ENCODE data around the gene PHC2.

PHC2 gene

DNA sequence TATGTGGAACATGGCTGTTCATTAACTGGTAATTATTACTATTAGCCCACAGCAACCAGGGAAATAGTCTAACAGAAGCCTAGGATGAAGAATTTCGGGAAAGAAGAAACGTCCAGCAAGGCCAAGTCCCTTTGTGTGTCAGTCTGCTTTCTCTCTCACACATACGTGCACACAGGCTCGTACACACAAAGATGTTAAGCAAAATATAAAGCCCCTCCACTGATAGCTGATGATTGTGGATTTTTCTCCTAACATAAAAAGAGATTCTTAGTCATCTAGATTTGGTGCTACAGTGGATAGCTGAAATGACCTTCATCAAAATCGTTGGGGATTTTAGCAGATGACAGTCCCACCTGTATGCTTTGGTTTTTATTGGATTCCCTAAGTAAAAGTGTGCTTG lies 67.9 kb downstream of the PHC2 start:
- no peak for ATAC-seq
- TF ChIP-seq, protein P1, sequence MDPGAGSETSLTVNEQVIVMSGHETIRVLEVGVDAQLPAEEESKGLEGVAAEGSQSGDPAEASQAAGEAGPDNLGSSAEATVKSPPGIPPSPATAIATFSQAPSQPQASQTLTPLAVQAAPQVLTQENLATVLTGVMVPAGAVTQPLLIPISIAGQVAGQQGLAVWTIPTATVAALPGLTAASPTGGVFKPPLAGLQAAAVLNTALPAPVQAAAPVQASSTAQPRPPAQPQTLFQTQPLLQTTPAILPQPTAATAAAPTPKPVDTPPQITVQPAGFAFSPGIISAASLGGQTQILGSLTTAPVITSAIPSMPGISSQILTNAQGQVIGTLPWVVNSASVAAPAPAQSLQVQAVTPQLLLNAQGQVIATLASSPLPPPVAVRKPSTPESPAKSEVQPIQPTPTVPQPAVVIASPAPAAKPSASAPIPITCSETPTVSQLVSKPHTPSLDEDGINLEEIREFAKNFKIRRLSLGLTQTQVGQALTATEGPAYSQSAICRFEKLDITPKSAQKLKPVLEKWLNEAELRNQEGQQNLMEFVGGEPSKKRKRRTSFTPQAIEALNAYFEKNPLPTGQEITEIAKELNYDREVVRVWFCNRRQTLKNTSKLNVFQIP (CRISPR knock-in tag; IDR thresholded peaks at IDR 0.05; ENCODE audit: borderline replicate concordance, low read depth): no peak
- TF ChIP-seq, protein P2, sequence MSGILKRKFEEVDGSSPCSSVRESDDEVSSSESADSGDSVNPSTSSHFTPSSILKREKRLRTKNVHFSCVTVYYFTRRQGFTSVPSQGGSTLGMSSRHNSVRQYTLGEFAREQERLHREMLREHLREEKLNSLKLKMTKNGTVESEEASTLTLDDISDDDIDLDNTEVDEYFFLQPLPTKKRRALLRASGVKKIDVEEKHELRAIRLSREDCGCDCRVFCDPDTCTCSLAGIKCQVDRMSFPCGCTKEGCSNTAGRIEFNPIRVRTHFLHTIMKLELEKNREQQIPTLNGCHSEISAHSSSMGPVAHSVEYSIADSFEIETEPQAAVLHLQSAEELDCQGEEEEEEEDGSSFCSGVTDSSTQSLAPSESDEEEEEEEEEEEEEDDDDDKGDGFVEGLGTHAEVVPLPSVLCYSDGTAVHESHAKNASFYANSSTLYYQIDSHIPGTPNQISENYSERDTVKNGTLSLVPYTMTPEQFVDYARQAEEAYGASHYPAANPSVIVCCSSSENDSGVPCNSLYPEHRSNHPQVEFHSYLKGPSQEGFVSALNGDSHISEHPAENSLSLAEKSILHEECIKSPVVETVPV (CRISPR knock-in tag; IDR thresholded peaks at IDR 0.05): no peak
- TF ChIP-seq GLIS3 (CRISPR knock-in tag; IDR thresholded peaks at IDR 0.05): no peak
- TF ChIP-seq ARNTL (CRISPR knock-in tag; IDR thresholded peaks at IDR 0.05; ENCODE audit: borderline replicate concordance, low read depth): no peak
- no peak for TF ChIP-seq BACH2 (CRISPR knock-in tag; IDR thresholded peaks at IDR 0.05; ENCODE audit: borderline replicate concordance)
- TF ChIP-seq PPARA (CRISPR knock-in tag; IDR thresholded peaks at IDR 0.05; ENCODE audit: borderline replicate concordance): no peak
- no peak for TF ChIP-seq TOX (CRISPR knock-in tag; IDR thresholded peaks at IDR 0.05; ENCODE audit: borderline replicate concordance)
- TF ChIP-seq ZNF8 (CRISPR knock-in tag; IDR thresholded peaks at IDR 0.05): no peak
- no peak for TF ChIP-seq ESRRG (CRISPR knock-in tag; IDR thresholded peaks at IDR 0.05)
- TF ChIP-seq, protein P3, sequence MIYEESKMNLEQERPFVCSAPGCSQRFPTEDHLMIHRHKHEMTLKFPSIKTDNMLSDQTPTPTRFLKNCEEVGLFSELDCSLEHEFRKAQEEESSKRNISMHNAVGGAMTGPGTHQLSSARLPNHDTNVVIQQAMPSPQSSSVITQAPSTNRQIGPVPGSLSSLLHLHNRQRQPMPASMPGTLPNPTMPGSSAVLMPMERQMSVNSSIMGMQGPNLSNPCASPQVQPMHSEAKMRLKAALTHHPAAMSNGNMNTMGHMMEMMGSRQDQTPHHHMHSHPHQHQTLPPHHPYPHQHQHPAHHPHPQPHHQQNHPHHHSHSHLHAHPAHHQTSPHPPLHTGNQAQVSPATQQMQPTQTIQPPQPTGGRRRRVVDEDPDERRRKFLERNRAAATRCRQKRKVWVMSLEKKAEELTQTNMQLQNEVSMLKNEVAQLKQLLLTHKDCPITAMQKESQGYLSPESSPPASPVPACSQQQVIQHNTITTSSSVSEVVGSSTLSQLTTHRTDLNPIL (CRISPR knock-in tag; IDR thresholded peaks at IDR 0.05; ENCODE audit: low read depth): no peak
- no peak for TF ChIP-seq ZNF70 (CRISPR knock-in tag; IDR thresholded peaks at IDR 0.05)
- no peak for TF ChIP-seq TCF4 (CRISPR knock-in tag; IDR thresholded peaks at IDR 0.05; ENCODE audit: borderline replicate concordance)

DNA sequence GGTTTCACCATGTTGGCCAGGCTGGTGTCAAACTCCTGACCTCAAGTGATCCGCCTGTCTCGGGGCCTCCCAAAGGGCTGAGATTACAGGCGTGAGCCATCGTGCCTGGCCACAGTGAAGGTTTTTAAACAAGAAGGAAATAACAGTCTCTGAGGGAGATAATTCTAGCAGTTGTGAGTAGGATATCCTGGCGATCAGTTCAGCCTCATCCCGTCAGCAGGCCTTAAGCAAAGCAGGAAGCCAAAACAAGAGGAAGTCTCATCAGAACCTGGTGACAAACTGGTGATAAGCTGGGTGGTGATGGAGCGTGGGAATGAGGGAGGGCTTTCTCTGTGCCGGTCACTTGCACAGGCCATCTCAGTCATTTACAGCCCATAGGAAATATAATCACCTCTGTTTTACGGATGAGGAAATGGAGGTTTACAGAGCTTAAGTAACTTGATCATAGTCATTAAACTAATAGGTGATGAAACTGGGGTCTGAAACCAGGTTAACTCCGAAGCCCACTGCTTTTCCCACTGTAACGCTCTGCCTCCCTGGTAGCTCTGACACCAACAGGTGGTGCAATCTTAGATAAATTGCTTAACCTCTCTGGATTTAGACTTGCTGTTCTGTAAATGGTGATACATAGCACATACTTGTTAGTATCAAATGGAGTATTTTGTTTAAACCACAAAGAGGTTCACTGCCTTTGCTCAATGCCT lies 69.2 kb downstream of the PHC2 start:
- no peak for ATAC-seq
- TF ChIP-seq, protein P4, sequence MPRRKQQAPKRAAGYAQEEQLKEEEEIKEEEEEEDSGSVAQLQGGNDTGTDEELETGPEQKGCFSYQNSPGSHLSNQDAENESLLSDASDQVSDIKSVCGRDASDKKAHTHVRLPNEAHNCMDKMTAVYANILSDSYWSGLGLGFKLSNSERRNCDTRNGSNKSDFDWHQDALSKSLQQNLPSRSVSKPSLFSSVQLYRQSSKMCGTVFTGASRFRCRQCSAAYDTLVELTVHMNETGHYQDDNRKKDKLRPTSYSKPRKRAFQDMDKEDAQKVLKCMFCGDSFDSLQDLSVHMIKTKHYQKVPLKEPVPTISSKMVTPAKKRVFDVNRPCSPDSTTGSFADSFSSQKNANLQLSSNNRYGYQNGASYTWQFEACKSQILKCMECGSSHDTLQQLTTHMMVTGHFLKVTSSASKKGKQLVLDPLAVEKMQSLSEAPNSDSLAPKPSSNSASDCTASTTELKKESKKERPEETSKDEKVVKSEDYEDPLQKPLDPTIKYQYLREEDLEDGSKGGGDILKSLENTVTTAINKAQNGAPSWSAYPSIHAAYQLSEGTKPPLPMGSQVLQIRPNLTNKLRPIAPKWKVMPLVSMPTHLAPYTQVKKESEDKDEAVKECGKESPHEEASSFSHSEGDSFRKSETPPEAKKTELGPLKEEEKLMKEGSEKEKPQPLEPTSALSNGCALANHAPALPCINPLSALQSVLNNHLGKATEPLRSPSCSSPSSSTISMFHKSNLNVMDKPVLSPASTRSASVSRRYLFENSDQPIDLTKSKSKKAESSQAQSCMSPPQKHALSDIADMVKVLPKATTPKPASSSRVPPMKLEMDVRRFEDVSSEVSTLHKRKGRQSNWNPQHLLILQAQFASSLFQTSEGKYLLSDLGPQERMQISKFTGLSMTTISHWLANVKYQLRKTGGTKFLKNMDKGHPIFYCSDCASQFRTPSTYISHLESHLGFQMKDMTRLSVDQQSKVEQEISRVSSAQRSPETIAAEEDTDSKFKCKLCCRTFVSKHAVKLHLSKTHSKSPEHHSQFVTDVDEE (CRISPR knock-in tag; IDR thresholded peaks at IDR 0.05): no peak
- TF ChIP-seq ZNF565 (CRISPR knock-in tag; conservative IDR thresholded peaks at IDR 0.05; ENCODE audit: low read depth) (no peak), OSR1 (CRISPR knock-in tag; IDR thresholded peaks at IDR 0.05) (no peak), ZFP3 (CRISPR knock-in tag; IDR thresholded peaks at IDR 0.05) (no peak), ARNTL (CRISPR knock-in tag; IDR thresholded peaks at IDR 0.05; ENCODE audit: borderline replicate concordance, low read depth) (no peak), GLIS3 (CRISPR knock-in tag; IDR thresholded peaks at IDR 0.05) (no peak), ZNF70 (CRISPR knock-in tag; IDR thresholded peaks at IDR 0.05) (no peak), ESRRG (CRISPR knock-in tag; IDR thresholded peaks at IDR 0.05) (no peak), ISL1 (CRISPR knock-in tag; IDR thresholded peaks at IDR 0.05) (no peak), BACH2 (CRISPR knock-in tag; IDR thresholded peaks at IDR 0.05; ENCODE audit: borderline replicate concordance) (no peak), ZFP30 (CRISPR knock-in tag; IDR thresholded peaks at IDR 0.05) (no peak), SNAI2 (CRISPR knock-in tag; IDR thresholded peaks at IDR 0.05) (no peak)
- TF ChIP-seq, protein P1 (CRISPR knock-in tag; IDR thresholded peaks at IDR 0.05; ENCODE audit: borderline replicate concordance, low read depth): no peak

DNA sequence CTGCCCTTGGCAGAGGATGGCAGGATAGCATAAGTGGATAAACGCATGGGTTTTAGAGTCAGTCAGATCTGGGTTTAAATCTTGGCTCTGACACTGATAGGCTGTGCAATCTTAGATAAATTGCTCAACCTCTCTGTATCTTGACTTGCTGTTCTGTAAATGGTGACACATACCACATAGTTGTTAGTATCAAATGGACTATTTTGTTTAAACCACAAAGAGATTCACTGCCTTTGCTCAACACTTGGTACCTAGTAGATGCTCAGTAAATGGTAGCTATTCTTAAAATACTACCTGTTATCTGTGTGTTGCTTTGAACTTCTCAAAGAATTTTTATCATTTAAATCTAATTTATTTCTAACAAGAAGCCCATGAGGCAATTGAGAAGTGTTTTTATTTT lies 70.5 kb downstream of the PHC2 start:
- no peak for ATAC-seq
- TF ChIP-seq OSR1 (CRISPR knock-in tag; IDR thresholded peaks at IDR 0.05): no peak
- TF ChIP-seq GLIS3 (CRISPR knock-in tag; IDR thresholded peaks at IDR 0.05): no peak
- TF ChIP-seq TOX (CRISPR knock-in tag; IDR thresholded peaks at IDR 0.05; ENCODE audit: borderline replicate concordance): no peak
- no peak for TF ChIP-seq BACH2 (CRISPR knock-in tag; IDR thresholded peaks at IDR 0.05; ENCODE audit: borderline replicate concordance)
- no peak for TF ChIP-seq ZFP3 (CRISPR knock-in tag; IDR thresholded peaks at IDR 0.05)
- TF ChIP-seq, protein P4 (CRISPR knock-in tag; IDR thresholded peaks at IDR 0.05): no peak
- TF ChIP-seq, protein P3 (CRISPR knock-in tag; IDR thresholded peaks at IDR 0.05; ENCODE audit: low read depth): no peak
- TF ChIP-seq CSDC2 (CRISPR knock-in tag; IDR thresholded peaks at IDR 0.05): no peak
- TF ChIP-seq, protein P5, sequence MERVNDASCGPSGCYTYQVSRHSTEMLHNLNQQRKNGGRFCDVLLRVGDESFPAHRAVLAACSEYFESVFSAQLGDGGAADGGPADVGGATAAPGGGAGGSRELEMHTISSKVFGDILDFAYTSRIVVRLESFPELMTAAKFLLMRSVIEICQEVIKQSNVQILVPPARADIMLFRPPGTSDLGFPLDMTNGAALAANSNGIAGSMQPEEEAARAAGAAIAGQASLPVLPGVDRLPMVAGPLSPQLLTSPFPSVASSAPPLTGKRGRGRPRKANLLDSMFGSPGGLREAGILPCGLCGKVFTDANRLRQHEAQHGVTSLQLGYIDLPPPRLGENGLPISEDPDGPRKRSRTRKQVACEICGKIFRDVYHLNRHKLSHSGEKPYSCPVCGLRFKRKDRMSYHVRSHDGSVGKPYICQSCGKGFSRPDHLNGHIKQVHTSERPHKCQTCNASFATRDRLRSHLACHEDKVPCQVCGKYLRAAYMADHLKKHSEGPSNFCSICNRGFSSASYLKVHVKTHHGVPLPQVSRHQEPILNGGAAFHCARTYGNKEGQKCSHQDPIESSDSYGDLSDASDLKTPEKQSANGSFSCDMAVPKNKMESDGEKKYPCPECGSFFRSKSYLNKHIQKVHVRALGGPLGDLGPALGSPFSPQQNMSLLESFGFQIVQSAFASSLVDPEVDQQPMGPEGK (CRISPR knock-in tag; IDR thresholded peaks at IDR 0.05; ENCODE audit: borderline replicate concordance): no peak
